NOMO-1 treated with dmso at 0.1 percent for 144 hours (cell line): Measurements from ENCODE around the gene EYA4.

Experiments
- DNase-seq: peaks from one replicate; lab custom pipeline; 2025; ENCODE audit not compliant: unreplicated experiment; lab: John Stamatoyannopoulos, UW

EYA4 gene

GRCh38 chr6:133435065-133435728 is 194.0 kb downstream of the EYA4 start:
- DNase-seq = no peak

- no peak for DNase-seq
Observed at GRCh38 chr6:133436652-133437051, 195.5 kb downstream of the EYA4 start.

- DNase-seq = no peak
Observed at GRCh38 chr6:133441491-133441890, 200.3 kb downstream of the EYA4 start.

- no peak for DNase-seq
Observed at GRCh38 chr6:133446789-133447188, 205.6 kb downstream of the EYA4 start.

GRCh38 chr6:133447924-133448323 is 206.8 kb downstream of the EYA4 start:
- DNase-seq = no peak

GRCh38 chr6:133456439-133456838 is 215.3 kb downstream of the EYA4 start:
- DNase-seq = no peak

- no peak for DNase-seq
Observed at GRCh38 chr6:133456944-133457343, 215.8 kb downstream of the EYA4 start.

GRCh38 chr6:133460101-133460500 is 218.9 kb downstream of the EYA4 start:
- no peak for DNase-seq

- no peak for DNase-seq
Observed at GRCh38 chr6:133463790-133464189, 222.6 kb downstream of the EYA4 start.

- DNase-seq = no peak
Observed at GRCh38 chr6:133466680-133467079, 225.5 kb downstream of the EYA4 start.

- DNase-seq = no peak
Observed at GRCh38 chr6:133467231-133467981, 226.2 kb downstream of the EYA4 start.

- no peak for DNase-seq
Observed at GRCh38 chr6:133467982-133468380, 226.8 kb downstream of the EYA4 start.

GRCh38 chr6:133468591-133468990 is 227.4 kb downstream of the EYA4 start:
- no peak for DNase-seq

- no peak for DNase-seq
Observed at GRCh38 chr6:133474516-133474915, 233.4 kb downstream of the EYA4 start.

GRCh38 chr6:133478673-133479072 is 237.5 kb downstream of the EYA4 start:
- DNase-seq = no peak

GRCh38 chr6:133487174-133487573 is 246.0 kb downstream of the EYA4 start:
- DNase-seq = no peak

GRCh38 chr6:133495205-133495903 is 254.2 kb downstream of the EYA4 start:
- DNase-seq = no peak

GRCh38 chr6:133499662-133500061 is 258.5 kb downstream of the EYA4 start:
- DNase-seq = no peak

GRCh38 chr6:133501675-133502270 is 260.6 kb downstream of the EYA4 start:
- no peak for DNase-seq

GRCh38 chr6:133502441-133503335 is 261.5 kb downstream of the EYA4 start:
- DNase-seq = no peak

- no peak for DNase-seq
Observed at GRCh38 chr6:133503336-133503729, 262.2 kb downstream of the EYA4 start.
